ENCODE results near the gene TDRD7. TPM values are rescaled to one million over a fixed set of nuclear protein-coding genes. Genes with fewer than 3 reads are reported as not detected.

The TDRD7 gene
- total and polyA plus RNA-seq, 2 donors from 2014 or later = 7.8 to 15.0 TPM

- Histone ChIP-seq H3K36me3 (ENCODE audit: control insufficient read depth in 2 of 3, insufficient read depth in 3 of 3, low read length in 3 of 3) (no peaks in the 10 kb centered on the region), H3K27ac (ENCODE audit: low read depth in 2 of 2, low read length in 2 of 2) (no peak overlapping the region), H3K9ac (ENCODE audit: low read length in 3 of 3) (no peak overlapping the region), H3K4me3 (ENCODE audit: low read length in 3 of 3) (no peak overlapping the region), H3K27me3 (ENCODE audit: control insufficient read depth, insufficient read depth, low read length) (no peaks in the 10 kb centered on the region), H3K4me1 (ENCODE audit: control insufficient read depth in 2 of 3, insufficient read depth in 2 of 3, low read depth in 1 of 3, low read length in 3 of 3) (peaks cover 0 to 32% (median 8%) of the 10 kb centered on the region in 3 donors), H3K9me3 (ENCODE audit: control insufficient read depth in 2 of 3, insufficient read depth in 1 of 3, low read length in 3 of 3) (no peaks in the 10 kb centered on the region)
- TF ChIP-seq CTCF (IDR thresholded peaks at IDR 0.05; ENCODE audit: borderline replicate concordance, extremely low read depth, insufficient read depth) = no peak
- DNase-seq (no peak), FAIRE-seq (no peak)
- intact Hi-C loops (cut with DNase I) = no loop called here
These were observed 23.8 kb upstream of the TDRD7 start for GRCh38 chr9:97387936-97388684.

- TF ChIP-seq CTCF (IDR thresholded peaks at IDR 0.05; ENCODE audit: borderline replicate concordance, extremely low read depth, insufficient read depth) = no peak
These were observed 23.1 kb upstream of the TDRD7 start for GRCh38 chr9:97388721-97389238.

GRCh38 chr9:97389249-97389648 lies 22.6 kb upstream of the TDRD7 start:
- DNase-seq (peak in 1 of 5 donors; percentile 68), FAIRE-seq (no peak)
- H3K36me3 ChIP-seq (ENCODE audit: control insufficient read depth in 2 of 3, insufficient read depth in 3 of 3, low read length in 3 of 3) = no peaks in the 10 kb centered on the region
- no peak overlapping the region for H3K4me3 ChIP-seq (ENCODE audit: low read length in 3 of 3)
- no peak overlapping the region for H3K27ac ChIP-seq (ENCODE audit: low read depth in 2 of 2, low read length in 2 of 2)
- no peaks in the 10 kb centered on the region for H3K27me3 ChIP-seq (ENCODE audit: control insufficient read depth, insufficient read depth, low read length)
- intact Hi-C loops (cut with DNase I) = no loop called here
- H3K9ac ChIP-seq (ENCODE audit: low read length in 3 of 3) = no peak overlapping the region
- no peak for TF ChIP-seq CTCF (IDR thresholded peaks at IDR 0.05; ENCODE audit: borderline replicate concordance, extremely low read depth, insufficient read depth)
- peaks cover 0 to 22% (median 4%) of the 10 kb centered on the region in 3 donors for H3K4me1 ChIP-seq (ENCODE audit: control insufficient read depth in 2 of 3, insufficient read depth in 2 of 3, low read depth in 1 of 3, low read length in 3 of 3)
- no peaks in the 10 kb centered on the region for H3K9me3 ChIP-seq (ENCODE audit: control insufficient read depth in 2 of 3, insufficient read depth in 1 of 3, low read length in 3 of 3)

More at GRCh38 chr9:97388721-97389238, 23.1 kb upstream of the TDRD7 start:
- DNase-seq = peak in 1 of 5 donors; percentile 71
- Histone ChIP-seq H3K27me3 (ENCODE audit: control insufficient read depth, insufficient read depth, low read length) (no peaks in the 10 kb centered on the region), H3K4me3 (ENCODE audit: low read length in 3 of 3) (no peak overlapping the region), H3K9me3 (ENCODE audit: control insufficient read depth in 2 of 3, insufficient read depth in 1 of 3, low read length in 3 of 3) (no peaks in the 10 kb centered on the region), H3K27ac (ENCODE audit: low read depth in 2 of 2, low read length in 2 of 2) (no peak overlapping the region), H3K9ac (ENCODE audit: low read length in 3 of 3) (no peak overlapping the region), H3K36me3 (ENCODE audit: control insufficient read depth in 2 of 3, insufficient read depth in 3 of 3, low read length in 3 of 3) (no peaks in the 10 kb centered on the region), H3K4me1 (ENCODE audit: control insufficient read depth in 2 of 3, insufficient read depth in 2 of 3, low read depth in 1 of 3, low read length in 3 of 3) (peaks cover 0 to 27% (median 4%) of the 10 kb centered on the region in 3 donors)
- FAIRE-seq = no peak
- intact Hi-C loops (cut with DNase I) = no loop called here
